Fibroblast of lung (primary cell): ENCODE measurements around the gene PPP2R1B. TPM values are rescaled to one million over a fixed set of nuclear protein-coding genes. Genes with fewer than 3 reads are reported as not detected.

Source experiments
- DNase-seq, 2 donors: peaks; one replicate each; pipeline versions ENCODE4 v3.0.0 to v3.0.0-alpha.2; 2010; ENCODE audit warnings: low read depth in 2 of 2
- H2AFZ ChIP-seq: 2 replicates; pipeline ENCODE4 v1.5.1; 2012; ENCODE audit warnings: low read length, control low read depth, inconsistent platforms
- H3K27ac ChIP-seq: 2 replicates; pipeline ENCODE4 v1.5.1; 2011; ENCODE audit warnings: low read length, control low read depth; ENCODE audit not compliant: insufficient read depth
- H3K27me3 ChIP-seq: 2 replicates; pipeline ENCODE4 v1.5.1; 2011; ENCODE audit warnings: mild to moderate bottlenecking, low read length; ENCODE audit not compliant: control insufficient read depth, insufficient read depth
- H3K36me3 ChIP-seq: 2 replicates; pipeline ENCODE4 v1.5.1; 2011; ENCODE audit warnings: low read length; ENCODE audit not compliant: control insufficient read depth, insufficient read depth
- H3K4me1 ChIP-seq: 2 replicates; pipeline ENCODE4 v1.5.1; 2011; ENCODE audit warnings: low read length; ENCODE audit not compliant: control insufficient read depth, insufficient read depth; ENCODE audit errors: extremely low read depth
- H3K4me2 ChIP-seq: 2 replicates; pipeline ENCODE4 v1.5.1; 2011; ENCODE audit warnings: low read length, control low read depth; ENCODE audit not compliant: insufficient read depth; ENCODE audit errors: extremely low read depth
- H3K4me3 ChIP-seq, 4 experiments: fragments of 200-600 bp in 1 of 4; sonication (generic) in 1 of 4; replicated peaks in 1 of 4; 2 replicates each; pipeline ENCODE4 v1.5.1; 2011 to 2016; ENCODE audit warnings: low read length in 4 of 4, low read depth in 3 of 4, mild to moderate bottlenecking in 3 of 4, control low read depth in 2 of 4, inconsistent platforms in 1 of 4, mixed read lengths in 1 of 4; ENCODE audit not compliant: insufficient read depth in 1 of 4; ENCODE audit errors: control extremely low read depth in 1 of 4
- H3K79me2 ChIP-seq: 2 replicates; pipeline ENCODE4 v1.5.1; 2012; ENCODE audit warnings: mild to moderate bottlenecking, low read length, inconsistent platforms; ENCODE audit not compliant: control insufficient read depth, insufficient read depth
- H3K9ac ChIP-seq: 2 replicates; pipeline ENCODE4 v1.5.1; 2011; ENCODE audit warnings: mild to moderate bottlenecking, low read length, control low read depth; ENCODE audit not compliant: insufficient read depth
- H3K9me3 ChIP-seq: 2 replicates; pipeline ENCODE4 v1.5.1; 2012; ENCODE audit warnings: low read depth, low read length; ENCODE audit not compliant: control insufficient read depth, insufficient read depth
- H4K20me1 ChIP-seq: 2 replicates; pipeline ENCODE4 v1.5.1; 2011; ENCODE audit warnings: low read length; ENCODE audit not compliant: control insufficient read depth, insufficient read depth; ENCODE audit errors: extremely low read depth
- CTCF ChIP-seq, 2 donors: IDR thresholded peaks in 1 of 2; conservative IDR thresholded peaks in 1 of 2; 1 replicate in 1 of 2; 2 replicates in 1 of 2; pipeline ENCODE4 v1.5.1; 2011 to 2012; ENCODE audit warnings: low read length in 2 of 2, control low read depth in 1 of 2, inconsistent platforms in 1 of 2, low read depth in 1 of 2, mild to moderate bottlenecking in 1 of 2
- EZH2 ChIP-seq: IDR thresholded peaks from 2 replicates; pipeline ENCODE4 v1.5.1; 2012; ENCODE audit warnings: low read length, control low read depth, mild to moderate bottlenecking; ENCODE audit errors: missing control alignments
- polyA minus RNA-seq: library from RNA; depleted of rRNA, polyadenylated mRNA; stranded (reverse); fragments of >200 nt; gene quantifications from 2 replicates; pipeline ENCODE4 v1.2.3, GENCODE V29; 2011; ENCODE audit warnings: low replicate concordance
- polyA plus RNA-seq, 2 donors: library from polyadenylated mRNA; depleted of rRNA in 1 of 2; stranded (reverse) in 1 of 2; unstranded in 1 of 2; fragments of >200 nt; gene quantifications; 2 replicates each; pipeline ENCODE4 v1.2.1, GENCODE V29; 2011 to 2012; ENCODE audit warnings: missing spikeins in 1 of 2
- total RNA-seq: library from RNA; depleted of rRNA; stranded (reverse); fragments of >200 nt; gene quantifications from 2 replicates; pipeline ENCODE4 v1.2.1, GENCODE V29; 2014

The PPP2R1B gene
- 20.8 and 43.1 TPM in 2 replicates for total RNA-seq
- polyA plus RNA-seq, result 35.8 and 40.3 TPM in 2 replicates
- polyA plus RNA-seq (2012), result 24.2 and 25.1 TPM in 2 replicates
- 24.2 and 24.6 TPM in 2 replicates for polyA minus RNA-seq

- TF ChIP-seq CTCF (conservative IDR thresholded peaks at IDR 0.05 in 1 of 2, IDR thresholded peaks at IDR 0.05 in 1 of 2; ENCODE audit: low read depth in 1 of 2, low read length in 2 of 2) (no peak), EZH2 (no peak)
- H3K4me1 ChIP-seq, result peaks cover 5% of the 10 kb centered on the region
- H2AFZ ChIP-seq, result peak within 1 kb of the TSS; percentile 95
- H3K9ac ChIP-seq, result peak within 1 kb of the TSS; percentile 90
- H3K79me2 ChIP-seq, result peaks cover 36% of the 10 kb centered on the region
- peak within 1 kb of the TSS; percentile 88 to 94 (median 90) for H3K4me3 ChIP-seq
- H3K9me3 ChIP-seq, result no peaks in the 10 kb centered on the region
- peak within 1 kb of the TSS; percentile 99 for H3K4me2 ChIP-seq
- no peaks in the 10 kb centered on the region for H4K20me1 ChIP-seq
- H3K27me3 ChIP-seq, result no peaks in the 10 kb centered on the region
- peaks cover 3% of the 10 kb centered on the region for H3K36me3 ChIP-seq
- H3K27ac ChIP-seq, result peak within 1 kb of the TSS; percentile 89
- DNase-seq, result peak; percentile 62 to 65
Measured at GRCh38 chr11:111765984-111766833, at the start of gene PPP2R1B. PPP2R1B (minus strand) TSS chr11:111766389; CDS start chr11:111766361, 28 bp downstream.

- peak in 1 of 2 donors; percentile 52 for DNase-seq
Measured at GRCh38 chr11:111815489-111815888, 49.3 kb upstream of the PPP2R1B start.

More at GRCh38 chr11:111815489-111815888, 49.3 kb upstream of the PPP2R1B start:
- no peaks in the 10 kb centered on the region for H3K36me3 ChIP-seq
- no peaks in the 10 kb centered on the region for H4K20me1 ChIP-seq
- no peak overlapping the region for H3K4me2 ChIP-seq
- no peaks in the 10 kb centered on the region for H3K27me3 ChIP-seq
- H3K9ac ChIP-seq, result no peak overlapping the region
- no peaks in the 10 kb centered on the region for H3K79me2 ChIP-seq
- H3K27ac ChIP-seq, result no peak overlapping the region
- TF ChIP-seq EZH2 (no peak), CTCF (conservative IDR thresholded peaks at IDR 0.05 in 1 of 2, IDR thresholded peaks at IDR 0.05 in 1 of 2; ENCODE audit: low read depth in 1 of 2, low read length in 2 of 2) (no peak)
- no peaks in the 10 kb centered on the region for H3K9me3 ChIP-seq
- no peak overlapping the region for H3K4me3 ChIP-seq
- H2AFZ ChIP-seq, result no peak overlapping the region
- H3K4me1 ChIP-seq, result peaks cover 14% of the 10 kb centered on the region
